T-helper 2 cell (primary cell): Measurements from ENCODE around the gene CEP55.

Source experiments
- DNase-seq, 5 experiments: peaks; one replicate each; pipeline versions ENCODE4 v3.0.0 to v3.0.0-alpha.2; 2012 to 2022

CEP55 gene

GRCh38 chr10:93567277-93568104, 71.1 kb downstream of the CEP55 start:
- DNase-seq, result no peak

- DNase-seq, result no peak
Measured at GRCh38 chr10:93568105-93568390, 71.6 kb downstream of the CEP55 start.

- no peak for DNase-seq
Measured at GRCh38 chr10:93570383-93570782, 74.0 kb downstream of the CEP55 start.

- DNase-seq, result no peak
Measured at GRCh38 chr10:93572606-93573005, 76.2 kb downstream of the CEP55 start.

- no peak for DNase-seq
Measured at GRCh38 chr10:93573051-93573909, 76.9 kb downstream of the CEP55 start.

- no peak for DNase-seq
Measured at GRCh38 chr10:93573924-93574323, 77.5 kb downstream of the CEP55 start.

GRCh38 chr10:93576888-93577287, 80.5 kb downstream of the CEP55 start:
- no peak for DNase-seq

GRCh38 chr10:93577565-93577964, 81.2 kb downstream of the CEP55 start:
- no peak for DNase-seq
